Uterus (tissue), 2 donors: Measurements from ENCODE around the gene ADAMTS14.

Experiments
- POLR2A ChIP-seq, 2 donors: fragments of 450-650 bp; IDR thresholded peaks; one replicate each; pipeline ENCODE4 v1.6.1; 2016; ENCODE audit warnings: antibody characterized with exemption in 2 of 2, mild to moderate bottlenecking in 1 of 2, moderate library complexity in 1 of 2
- TF ChIP-seq, protein P1 (sequence below), 4 experiments: fragments of 200-600 bp in 2 of 4; fragments of 450-650 bp in 2 of 4; sonication (generic) in 2 of 4; IDR thresholded peaks; one replicate each; pipeline ENCODE4 v1.5.1; 2016 to 2019; ENCODE audit warnings: antibody characterized with exemption in 4 of 4, mild to moderate bottlenecking in 2 of 4, moderate library complexity in 1 of 4

DNA sequence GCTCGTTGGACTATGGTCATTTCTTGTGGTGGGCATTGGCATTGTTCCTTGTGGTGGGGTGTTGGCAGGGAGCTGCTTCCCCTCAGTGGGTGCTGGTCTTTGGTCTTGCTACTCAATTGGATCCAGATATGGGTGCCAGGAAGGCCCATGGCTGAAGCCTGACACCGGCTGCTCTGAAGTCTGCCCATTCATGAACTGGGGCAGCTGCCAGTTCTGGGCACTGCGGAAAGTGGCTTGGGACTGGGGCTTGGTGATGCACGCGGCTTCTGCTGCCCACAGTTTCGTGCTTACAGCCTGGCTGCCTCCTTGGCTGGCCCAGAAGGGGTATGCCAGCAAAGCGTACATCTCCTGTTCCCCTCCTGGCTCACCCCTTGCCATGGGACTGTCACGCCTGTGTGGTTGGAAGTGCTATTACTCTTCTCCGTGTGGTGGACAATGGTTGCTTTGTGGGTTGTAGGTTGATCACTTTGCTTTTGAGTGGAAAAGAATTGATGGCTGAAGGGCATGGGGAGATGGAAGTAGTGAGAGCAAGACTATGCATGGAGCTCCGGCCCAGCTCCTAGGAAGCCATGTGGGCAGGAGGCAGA lies 54.7 kb downstream of the ADAMTS14 start:
- TF ChIP-seq, protein P1, sequence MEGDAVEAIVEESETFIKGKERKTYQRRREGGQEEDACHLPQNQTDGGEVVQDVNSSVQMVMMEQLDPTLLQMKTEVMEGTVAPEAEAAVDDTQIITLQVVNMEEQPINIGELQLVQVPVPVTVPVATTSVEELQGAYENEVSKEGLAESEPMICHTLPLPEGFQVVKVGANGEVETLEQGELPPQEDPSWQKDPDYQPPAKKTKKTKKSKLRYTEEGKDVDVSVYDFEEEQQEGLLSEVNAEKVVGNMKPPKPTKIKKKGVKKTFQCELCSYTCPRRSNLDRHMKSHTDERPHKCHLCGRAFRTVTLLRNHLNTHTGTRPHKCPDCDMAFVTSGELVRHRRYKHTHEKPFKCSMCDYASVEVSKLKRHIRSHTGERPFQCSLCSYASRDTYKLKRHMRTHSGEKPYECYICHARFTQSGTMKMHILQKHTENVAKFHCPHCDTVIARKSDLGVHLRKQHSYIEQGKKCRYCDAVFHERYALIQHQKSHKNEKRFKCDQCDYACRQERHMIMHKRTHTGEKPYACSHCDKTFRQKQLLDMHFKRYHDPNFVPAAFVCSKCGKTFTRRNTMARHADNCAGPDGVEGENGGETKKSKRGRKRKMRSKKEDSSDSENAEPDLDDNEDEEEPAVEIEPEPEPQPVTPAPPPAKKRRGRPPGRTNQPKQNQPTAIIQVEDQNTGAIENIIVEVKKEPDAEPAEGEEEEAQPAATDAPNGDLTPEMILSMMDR (IDR thresholded peaks at IDR 0.05): no peak
- no peak for TF ChIP-seq POLR2A (IDR thresholded peaks at IDR 0.05)
